HG03457 (cell line): ENCODE data around the gene SATL1.
"Not testable (repeated sequence)": the region's sequence is repeated elsewhere in the genome, so short reads cannot be mapped to it uniquely, and the experiment has no call there.

Experiments
- ATAC-seq: cut with Tn5 transposase; IDR thresholded peaks from one replicate; pipeline ENCODE4 v1.9.1; 2021; ENCODE audit warnings: moderate number of reproducible peaks; ENCODE audit not compliant: unreplicated experiment

Gene SATL1

DNA sequence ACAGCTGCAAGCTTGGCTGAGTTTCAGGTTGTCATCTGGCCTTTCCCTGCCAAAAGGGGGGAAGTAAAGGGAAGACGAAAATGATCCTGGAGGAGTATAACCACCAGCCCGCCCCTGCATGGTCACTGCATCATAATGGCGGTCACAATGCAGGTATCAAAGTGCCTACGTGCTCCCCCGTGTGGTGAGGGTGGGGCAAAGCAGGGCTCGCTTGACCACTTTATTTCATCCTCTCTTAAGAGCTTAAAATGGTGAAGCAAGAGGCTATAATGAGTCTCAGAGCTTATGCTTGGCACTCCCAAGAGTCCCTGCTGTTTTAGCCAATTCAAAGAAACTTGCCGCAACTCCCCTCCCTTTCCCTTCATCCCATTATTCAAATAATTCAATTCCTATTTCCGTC lies 134.3 kb downstream of the SATL1 start:
- ATAC-seq: no peak

DNA sequence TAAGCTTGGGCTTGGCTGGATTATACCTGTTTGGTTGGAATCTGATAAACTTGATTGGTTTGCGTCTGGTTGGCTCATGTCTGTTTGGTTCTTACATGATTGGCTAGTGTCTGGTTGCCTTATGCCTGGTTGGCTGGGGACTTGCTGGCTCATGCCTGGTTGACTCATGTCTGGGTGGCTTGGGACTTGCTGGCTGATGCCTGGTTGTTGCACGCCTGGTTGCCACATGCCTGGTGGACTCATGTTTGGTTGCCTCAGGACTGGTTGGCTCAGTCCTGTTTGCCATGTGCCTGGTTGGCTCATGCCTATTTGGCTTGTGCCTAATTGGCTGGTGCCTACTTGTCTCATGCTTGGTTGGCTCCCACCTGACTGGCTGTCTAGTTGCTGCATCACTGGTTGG lies 135.4 kb downstream of the SATL1 start:
- ATAC-seq: no peak

DNA sequence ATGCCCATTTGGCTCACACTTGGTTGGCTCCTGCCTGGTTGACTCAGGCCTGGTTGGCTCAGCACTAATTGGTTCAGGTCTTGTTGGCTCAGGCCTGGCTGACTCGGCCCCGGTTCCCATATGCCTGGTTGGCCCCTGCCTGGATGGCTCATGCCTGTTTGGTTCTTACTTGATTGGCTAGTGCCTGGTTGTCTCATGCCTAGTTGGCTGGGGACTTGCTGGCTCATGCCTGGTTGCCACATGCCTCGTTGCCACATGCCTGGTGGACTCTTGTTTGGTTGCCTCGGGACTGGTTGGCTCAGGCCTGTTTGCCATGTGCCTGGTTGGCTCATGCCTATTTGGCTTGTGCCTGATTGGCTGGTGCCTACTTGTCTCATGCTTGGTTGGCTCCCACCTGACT lies 136.2 kb downstream of the SATL1 start:
- ATAC-seq: no peak

DNA sequence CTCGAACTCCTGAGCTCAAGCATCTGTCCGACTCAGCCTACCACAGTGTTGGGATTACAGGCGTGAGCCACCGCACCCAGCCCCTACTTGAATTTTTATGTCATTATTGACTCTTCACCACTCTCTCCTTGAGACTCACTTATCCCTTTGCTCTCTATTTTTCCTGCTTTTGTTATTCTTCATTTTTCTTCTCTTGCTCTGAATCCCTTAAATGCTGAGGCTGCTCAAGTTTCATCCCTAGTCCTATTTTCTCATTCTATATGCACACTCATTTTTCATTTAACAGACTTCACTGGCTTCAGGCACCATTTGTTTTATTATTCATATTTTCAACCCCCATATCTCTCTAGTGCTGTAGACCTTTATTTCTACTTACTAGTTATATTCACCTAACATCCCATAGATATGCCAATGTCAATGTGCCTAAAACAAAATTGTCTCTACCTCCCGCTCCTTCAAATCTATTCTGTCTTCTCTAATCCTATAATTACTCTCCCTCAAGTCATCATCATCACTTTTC lies 154.2 kb downstream of the SATL1 start:
- no peak for ATAC-seq

DNA sequence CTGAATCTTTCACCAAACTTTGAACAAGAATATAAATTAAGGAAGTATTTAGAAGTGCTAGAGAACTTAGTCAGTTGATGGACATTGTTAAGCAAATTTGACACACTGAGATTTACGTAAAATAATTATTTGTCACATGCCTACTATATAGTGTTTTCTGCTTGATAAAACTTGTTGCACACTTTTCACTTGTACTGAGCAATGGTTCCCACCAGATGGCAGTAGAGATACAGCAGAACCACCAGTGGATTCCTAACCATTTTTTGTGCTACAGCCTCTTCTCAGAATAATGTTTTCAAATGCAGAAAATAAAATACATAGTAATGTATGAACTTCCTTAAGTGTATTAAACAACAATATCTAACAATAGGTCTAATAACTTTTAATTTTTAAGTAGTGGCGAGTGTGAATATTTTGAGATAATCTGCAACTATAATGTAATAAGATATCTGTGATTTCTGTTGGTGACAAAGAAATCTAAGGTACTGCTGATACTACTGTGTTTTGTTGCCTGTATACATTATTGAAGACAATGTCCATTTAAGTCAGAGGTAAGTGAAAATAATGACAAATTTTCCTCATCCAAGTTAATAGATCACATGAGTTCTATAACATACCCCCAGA lies 158.7 kb downstream of the SATL1 start:
- ATAC-seq: no peak

DNA sequence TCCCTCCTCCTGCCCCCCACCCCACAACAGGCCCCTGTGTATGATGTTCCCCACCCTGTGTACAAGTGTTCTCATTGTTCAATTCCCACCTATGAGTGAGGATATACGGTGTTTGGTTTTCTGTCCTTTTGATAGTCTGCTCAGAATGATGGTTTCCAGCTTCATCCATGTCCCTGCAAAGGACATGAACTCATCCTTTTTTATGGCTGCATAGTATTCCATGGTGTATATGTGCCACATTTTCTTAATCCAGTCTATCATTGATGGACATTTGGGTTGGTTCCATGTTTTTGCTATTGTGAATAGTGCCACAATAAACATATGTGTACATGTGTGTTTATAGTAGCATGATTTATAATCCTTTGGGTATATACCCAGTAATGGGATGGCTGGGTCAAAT lies 166.3 kb downstream of the SATL1 start:
- not testable (repeated sequence) for ATAC-seq

DNA sequence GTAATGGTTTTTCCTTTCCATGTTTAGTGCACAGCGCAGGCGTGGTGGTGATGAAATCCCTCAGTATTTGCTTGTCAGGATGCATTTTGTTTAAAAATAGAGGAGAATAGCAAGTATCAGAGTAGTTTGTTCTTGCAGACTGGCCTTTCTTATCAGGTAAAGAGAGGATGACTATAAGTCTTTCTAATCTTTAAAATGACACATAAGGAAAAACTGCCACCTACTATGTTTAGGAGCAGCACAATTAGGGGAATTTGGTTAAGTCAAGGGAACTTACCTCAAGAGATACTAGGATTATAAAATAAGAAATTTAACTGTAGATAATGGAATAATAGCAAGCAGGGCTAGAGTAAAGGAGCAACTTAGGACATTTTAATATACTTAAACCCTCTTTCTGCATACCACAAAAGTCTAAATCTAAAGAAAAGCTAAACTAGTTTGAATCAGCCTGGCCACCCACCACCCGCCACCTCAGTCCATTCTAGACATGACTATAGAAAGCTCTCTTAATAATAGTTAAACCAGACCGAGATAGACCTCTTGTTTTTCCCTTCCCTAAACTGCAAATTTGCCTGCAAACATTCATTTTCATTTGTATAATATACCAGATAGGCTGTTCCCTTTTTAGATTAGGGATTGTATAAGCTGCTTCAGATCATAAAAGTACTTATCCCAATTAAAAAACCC lies 177.9 kb downstream of the SATL1 start:
- no peak for ATAC-seq

DNA sequence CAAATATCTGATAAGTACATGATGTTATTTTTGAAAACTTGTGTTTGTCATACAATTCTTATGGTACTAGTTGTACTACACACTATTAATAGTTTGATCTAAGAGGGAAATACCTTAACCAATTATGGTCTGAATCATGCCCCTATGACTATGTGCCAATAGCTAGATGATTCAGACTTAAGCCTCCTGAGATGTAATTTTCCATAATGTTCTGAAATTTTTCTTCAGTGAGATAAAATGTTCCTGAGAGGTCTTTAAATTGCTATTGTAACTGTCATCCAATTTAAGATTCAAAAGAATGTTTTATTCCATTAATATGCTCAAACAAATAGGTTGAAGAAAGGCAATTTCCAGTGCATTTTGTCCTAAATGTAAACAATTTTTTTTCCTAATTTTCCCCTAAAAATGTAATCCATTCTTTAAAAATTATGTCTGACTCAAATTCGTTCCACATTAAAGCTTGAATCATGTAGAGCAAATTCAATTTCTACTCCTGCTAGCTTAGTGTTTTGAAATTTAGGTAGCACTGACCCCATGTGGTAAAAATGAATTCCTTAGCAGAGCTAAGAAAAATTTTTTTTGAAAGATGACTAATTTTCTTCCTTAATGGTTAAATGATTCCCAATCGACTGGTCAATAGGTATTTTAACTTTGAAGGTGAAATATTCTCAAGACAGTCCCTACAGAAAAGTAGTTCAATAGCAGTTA lies 190.8 kb downstream of the SATL1 start:
- no peak for ATAC-seq

DNA sequence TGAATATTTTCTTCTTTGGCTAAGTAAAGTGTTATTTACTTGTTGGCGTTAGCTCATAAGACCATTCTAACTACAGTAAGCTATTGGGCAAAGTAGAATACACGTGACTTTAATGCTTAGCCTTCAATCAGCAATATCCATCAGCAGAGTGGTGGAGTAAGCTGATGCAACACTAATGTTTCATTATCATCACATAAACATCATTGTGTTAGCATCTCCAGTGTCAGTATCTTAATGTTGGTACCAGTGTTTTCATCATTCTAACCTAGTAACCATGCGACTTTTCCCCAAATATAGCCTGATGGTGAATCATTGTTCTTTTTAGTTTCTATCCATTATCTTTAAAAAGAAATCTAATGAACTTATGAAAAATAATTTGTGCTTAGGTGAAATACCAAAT lies 191.4 kb downstream of the SATL1 start:
- ATAC-seq: no peak

DNA sequence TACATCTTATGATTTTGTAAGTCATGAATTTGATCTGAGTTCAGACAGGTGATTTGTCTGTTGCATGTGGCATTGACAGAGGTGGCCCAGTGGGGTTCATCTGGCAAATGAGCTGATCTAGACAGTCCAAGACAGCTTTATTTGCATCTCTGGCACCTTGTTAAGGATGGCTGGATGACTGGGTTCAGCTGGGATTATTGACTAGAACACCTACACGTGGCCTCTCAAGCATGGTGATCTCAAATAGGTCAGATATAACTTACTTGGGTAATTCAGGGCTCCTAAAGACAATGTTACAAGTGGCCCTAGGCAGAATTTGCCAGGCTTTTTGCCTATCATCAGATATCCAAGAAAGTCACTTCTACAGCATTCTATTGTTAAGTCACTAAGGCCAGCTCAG lies 192.0 kb downstream of the SATL1 start:
- no peak for ATAC-seq
